ENCODE results near the gene DMRT3. TPM values are rescaled to one million over a fixed set of nuclear protein-coding genes. Genes with fewer than 3 reads are reported as not detected.

Gene DMRT3
- total and polyA plus RNA-seq, 10 donors = not detected

Small RNAs within 50 kb of the gene (small RNA-seq; reads per million reads assigned to genes)
- gene RNU6-1073P = 0 reads per million in 4 donors

Other genes with a start within 250 kb of the DMRT3 start
- gene DMRT1, start 135.0 kb upstream of the DMRT3 start, total RNA-seq = not detected
- gene DMRT1, start 135.0 kb upstream of the DMRT3 start, polyA plus RNA-seq = not detected
- gene DMRT2, start 73.7 kb downstream of the DMRT3 start, total RNA-seq = not detected
- gene DMRT2, start 73.7 kb downstream of the DMRT3 start, polyA plus RNA-seq = not detected

Measured in spleen (tissue), 11 donors.